Measurements from ENCODE around the gene TSPAN32.
"Not testable (repeated sequence)": the region's sequence is repeated elsewhere in the genome, so short reads cannot be mapped to it uniquely, and the experiment has no call there.

TSPAN32 gene

DNA sequence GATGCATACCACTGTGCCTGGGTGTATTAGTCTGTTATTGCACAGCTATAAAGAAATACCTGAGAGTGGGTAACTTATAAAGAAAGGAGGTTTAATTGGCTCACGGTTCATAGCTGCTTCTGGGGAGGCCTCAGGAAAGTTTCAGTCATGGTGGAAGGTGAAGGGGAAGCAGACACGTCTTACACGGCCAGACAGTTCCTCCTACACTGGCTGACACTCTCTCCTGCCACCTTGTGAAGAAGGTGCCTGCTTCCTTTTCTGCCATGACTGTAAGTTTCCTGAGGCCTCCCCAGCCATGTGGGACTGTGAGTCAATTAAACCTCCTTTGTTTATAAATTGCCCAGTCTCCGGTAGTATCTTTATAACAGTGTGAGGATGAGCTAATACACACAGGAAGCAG, 41.7 kb downstream of the TSPAN32 start:
- DNase-seq: no peak

- DNase-seq: no peak
Measured at GRCh38 chr11:2345050-2345449, 43.2 kb downstream of the TSPAN32 start.

GRCh38 chr11:2346014-2346413, 44.2 kb downstream of the TSPAN32 start:
- DNase-seq: no peak

DNA sequence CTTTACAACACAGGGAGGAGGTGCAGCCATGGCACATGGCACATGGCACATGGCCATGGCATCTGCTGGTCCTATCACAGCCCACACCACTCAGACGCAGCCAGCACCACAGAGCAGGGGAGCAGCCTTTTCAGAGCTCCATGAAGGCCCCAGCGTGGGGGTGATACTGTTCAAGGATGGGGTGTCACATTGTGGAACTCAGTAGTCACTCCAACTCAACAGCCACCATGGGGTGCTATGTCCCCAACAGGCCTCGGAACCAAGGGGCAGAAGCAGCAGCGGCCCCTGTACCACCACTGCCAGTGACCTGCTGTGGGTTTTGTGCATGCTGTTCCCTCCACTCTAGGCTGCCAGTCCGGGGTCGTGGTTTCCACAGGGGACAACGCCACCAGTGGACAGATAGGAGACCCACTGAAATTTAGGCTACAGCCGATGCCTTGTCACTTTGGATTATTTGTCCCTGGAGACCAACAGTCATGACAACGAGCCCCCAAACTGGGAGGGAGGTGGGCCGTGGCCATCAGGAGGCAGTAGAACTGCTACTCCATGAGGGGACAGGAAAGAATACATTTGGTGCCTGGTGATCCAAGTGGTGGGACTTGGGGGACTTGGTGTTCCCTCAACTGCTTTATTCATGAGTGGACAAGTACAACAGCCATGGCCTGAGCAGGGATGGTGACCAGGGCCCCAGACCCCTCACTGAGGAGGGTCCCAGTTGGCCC, 44.9 kb downstream of the TSPAN32 start:
- no peak for DNase-seq

DNA sequence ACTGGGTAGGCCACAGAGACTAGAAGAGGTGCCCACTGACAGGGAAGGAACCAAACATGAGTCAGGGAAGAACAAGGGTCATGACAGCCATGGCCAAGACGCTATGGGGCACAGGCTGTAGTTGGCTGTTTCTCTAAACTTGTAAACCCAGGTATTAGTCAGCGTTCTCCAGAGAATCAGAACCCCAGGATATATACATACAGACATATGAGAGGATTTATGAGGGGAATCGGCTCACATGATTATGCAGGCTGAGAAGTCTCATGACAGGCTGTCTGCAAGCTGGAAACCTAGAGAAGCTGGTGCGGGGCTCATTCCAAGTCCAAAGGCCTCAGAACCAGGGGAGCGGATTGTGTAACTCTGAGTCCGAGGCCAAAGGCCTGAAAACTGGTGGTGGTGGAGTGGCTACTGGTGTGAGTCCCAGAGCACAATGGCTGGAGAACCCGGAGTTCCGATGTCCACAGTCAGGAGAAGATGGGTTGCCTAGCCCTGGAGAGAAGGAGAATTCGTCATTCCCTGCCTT, 45.6 kb downstream of the TSPAN32 start:
- DNase-seq: no peak

- DNase-seq: no peak
Measured at GRCh38 chr11:2348986-2349385, 47.2 kb downstream of the TSPAN32 start.

GRCh38 chr11:2351701-2352100, 49.9 kb downstream of the TSPAN32 start:
- DNase-seq: no peak

DNA sequence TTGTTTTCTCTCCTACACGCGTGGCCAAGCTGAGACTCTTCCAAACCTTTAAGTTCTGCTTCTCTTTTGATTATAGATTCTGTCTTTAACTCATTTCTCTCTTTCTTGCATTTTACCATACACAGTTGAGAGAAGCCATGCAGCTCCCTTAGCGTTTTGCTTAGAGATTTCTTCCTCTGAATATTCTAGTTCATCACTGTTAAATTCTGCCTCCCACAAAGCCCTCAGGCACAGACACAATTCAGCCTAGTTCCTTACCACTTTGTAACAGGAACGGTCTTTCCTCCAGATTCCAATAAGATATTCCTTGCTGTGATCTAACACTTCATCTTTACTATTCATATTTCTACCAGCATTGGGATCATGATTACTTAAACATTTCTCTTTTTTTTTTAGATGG, 50.6 kb downstream of the TSPAN32 start:
- DNase-seq: no peak

DNA sequence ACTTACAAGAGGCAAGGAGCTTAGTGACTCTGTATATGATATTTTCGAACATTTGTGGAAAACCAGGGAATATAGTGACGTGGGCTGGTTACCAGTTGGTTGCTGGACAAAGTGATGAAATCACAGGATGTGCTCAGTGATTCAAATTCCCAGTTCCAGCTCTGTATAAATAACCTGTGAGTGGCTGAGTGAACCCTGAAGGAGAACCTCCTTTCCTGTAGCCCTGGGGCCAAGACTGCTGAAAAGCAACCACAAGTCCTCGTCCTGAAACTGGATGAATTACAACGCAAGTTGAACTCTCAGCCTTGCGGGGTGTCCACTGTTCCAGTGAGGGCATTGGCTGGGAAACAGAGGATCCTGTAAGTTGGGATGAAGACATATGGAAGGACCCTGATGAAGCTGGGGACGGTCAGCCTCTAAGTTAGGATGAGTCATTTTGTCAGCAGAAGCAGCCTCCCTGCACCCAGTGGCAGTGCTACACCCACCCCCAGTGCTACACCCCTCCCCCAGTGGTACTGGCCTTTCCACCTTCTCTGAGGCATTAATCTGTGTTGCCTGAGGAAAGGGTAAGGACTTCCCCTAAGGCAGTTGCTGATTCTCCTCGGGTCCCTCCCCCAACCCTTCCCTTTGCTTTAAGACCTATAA, 53.3 kb downstream of the TSPAN32 start:
- no peak for DNase-seq

DNA sequence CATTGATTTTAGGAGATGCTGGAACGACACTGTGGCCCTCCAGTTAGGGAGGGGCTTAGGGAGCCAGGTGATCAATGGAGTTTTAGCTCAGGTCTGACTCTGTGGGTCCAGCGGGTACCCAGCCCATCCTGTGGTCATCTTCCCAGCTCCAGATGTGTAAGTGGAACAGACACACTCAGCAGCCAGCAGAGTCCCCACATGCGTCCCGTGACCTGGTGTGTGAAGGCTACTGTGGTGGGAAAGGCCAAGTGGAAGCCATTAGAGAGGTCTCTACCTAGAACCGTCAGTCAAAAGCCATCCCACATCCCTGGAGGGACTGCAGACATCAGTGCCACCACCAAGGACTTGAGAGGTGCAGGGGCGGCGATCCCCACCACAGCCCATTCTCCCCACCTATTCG, 55.4 kb downstream of the TSPAN32 start:
- no peak for DNase-seq

DNA sequence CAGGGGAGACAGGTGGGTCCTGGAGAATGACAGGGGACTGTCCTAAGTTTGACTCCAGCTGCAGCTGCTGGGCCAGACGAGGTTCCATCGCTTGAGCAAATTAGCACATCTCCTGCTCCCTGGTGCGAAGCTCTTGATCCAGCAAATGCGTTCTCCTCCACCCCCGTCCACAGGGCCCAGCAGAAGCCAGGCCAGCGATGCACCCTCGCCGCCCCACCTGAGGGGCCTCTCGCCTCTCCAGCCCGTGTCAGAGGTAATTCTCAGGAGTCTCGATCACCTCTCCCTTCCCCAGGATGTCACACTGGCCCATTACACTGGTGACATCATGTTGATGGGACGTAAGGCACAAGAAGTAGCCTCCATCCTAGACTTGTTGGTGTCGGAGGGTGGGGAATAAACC, 55.8 kb downstream of the TSPAN32 start:
- DNase-seq: not testable (repeated sequence)

- DNase-seq: no peak
Measured at GRCh38 chr11:2358754-2359442, 57.1 kb downstream of the TSPAN32 start.

- DNase-seq: no peak
Measured at GRCh38 chr11:2359557-2359956, 57.7 kb downstream of the TSPAN32 start.

DNA sequence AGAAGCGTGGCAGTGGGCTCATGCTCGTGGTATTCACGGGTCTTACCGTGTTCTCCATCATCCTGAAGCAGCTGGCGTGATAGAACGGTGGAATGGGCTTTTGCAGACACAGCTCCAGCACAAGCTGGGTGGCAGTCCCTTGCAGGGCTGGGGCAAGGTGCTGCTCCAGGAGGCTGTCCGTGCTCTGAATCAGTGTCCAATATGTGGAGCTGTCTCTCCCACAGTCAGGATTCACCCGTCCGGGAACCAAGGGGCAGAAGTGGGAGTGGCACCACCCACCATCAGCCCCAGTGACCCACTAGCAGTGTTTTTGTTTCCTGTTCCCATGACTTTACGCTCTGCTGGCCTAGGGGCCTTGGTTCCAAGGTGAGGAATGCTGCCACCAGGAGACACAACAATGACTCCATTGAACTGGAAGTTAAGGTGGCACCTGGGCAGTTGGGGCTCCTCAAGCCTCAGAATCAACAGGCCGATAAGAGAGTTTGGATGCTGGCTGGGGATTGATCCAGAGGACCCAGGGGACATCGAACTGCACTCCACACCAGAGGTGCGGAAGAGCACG, 58.3 kb downstream of the TSPAN32 start:
- no peak for DNase-seq

DNA sequence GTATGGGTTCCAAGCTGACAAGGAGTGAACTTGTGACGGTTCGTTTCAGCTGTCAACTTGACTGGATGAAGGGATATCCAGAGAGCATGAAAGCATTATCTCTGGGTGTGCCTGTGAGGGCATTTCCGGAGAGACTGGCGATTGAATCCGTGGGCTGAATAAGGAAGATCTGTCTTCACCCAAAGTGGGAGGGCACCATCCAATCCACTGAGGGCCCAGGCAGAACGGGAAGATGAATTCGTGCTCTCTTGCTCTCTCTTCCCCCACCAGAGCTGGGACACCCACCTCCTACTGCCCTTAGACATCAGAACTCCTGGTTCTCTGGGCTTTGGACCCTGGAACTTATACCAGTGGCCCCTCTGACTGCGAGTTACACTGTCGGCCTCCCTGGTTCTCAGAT, 59.8 kb downstream of the TSPAN32 start:
- no peak for DNase-seq

- no peak for DNase-seq
Measured at GRCh38 chr11:2362414-2362813, 60.6 kb downstream of the TSPAN32 start.

DNA sequence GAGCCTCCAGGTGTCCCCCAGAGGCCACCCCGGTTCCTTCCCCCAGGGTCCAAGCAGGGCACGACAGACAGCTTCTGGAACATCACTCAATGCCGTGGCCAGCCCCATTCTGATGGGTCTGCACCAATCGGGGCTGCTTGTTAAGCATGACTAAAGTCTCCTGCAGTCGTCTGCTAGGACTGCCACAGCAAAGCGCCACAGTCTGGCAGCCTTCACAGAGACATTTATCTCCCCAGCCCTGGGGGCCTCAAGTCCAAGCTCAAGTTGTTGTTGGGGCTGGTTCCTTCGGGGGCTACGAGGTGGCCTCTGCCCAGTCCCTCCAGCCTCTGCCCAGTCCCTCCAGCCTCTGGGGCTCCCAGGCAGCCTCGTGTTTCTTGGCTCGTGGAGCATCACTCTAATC, 61.3 kb downstream of the TSPAN32 start:
- no peak for DNase-seq

- no peak for DNase-seq
Measured at GRCh38 chr11:2363577-2364370, 62.0 kb downstream of the TSPAN32 start.

DNA sequence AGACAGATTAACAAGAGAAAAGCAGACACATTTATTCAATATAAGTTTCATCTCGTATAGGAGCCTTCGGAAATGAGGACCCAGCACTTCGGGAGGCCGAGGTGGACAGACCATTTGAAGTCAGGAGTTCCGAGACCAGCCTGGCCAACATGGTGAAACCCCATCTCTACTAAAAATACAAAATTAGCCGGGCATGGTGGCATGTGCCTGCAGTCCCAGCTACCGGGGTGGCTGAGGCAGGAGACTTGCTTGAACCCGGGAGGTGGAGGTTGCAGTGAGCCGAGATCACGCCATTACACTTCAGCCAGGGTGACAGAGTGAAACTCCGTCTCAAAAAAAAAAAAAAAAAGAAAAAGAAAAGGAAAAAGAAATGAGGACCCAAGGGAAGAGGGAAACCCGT, 62.6 kb downstream of the TSPAN32 start:
- DNase-seq: not testable (repeated sequence)

DNA sequence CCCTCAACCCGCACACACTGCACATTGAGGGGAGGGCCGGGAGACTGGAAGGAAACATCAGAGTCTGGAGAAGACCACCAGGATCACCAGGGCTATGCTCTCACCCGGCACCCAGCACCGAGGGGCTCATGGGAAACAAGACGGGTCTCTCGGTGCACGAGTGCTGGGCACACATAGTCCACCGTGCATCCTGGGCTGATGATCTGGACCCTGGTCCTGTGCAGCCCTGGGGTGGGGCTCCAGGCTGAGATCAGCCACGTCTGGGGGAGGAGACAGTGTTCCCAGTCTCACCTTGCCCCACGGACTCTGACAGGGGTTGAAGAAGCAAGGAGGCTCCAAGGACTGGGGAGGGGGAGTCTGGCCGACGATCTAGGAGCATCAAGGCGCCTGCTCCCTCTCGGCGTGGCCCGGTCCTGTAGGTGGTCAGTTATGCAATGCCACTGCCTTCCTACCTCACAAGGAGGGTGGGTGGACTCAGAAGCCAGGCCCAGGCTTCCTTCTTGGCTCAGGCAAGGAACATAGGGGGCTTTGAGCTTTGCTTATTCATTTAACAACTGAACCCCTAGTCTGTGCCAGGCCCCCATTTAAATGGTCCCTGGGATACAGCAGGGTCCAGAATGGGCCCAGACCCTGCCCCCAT, 63.9 kb downstream of the TSPAN32 start:
- no peak for DNase-seq

DNA sequence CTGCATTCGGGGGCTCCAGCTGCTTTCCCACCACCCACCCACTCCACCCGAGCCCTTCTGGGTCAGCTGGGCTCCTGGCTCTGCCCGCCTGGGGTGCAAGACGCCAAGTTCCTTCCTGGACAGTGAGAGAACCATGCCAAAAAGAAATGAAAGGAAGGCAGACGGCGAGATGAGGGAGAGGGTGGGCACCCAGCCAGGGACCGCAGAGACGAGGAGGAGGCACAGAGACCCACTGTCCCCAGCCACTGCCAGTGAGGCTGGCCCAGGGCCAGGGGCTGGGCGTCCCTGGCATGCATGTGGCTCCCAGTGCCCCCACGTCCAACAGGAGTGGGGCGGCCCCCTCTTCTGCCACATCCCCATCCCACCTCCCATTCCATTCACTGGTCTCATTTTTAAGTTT, 64.5 kb downstream of the TSPAN32 start:
- peak; percentile 45 for DNase-seq

DNA sequence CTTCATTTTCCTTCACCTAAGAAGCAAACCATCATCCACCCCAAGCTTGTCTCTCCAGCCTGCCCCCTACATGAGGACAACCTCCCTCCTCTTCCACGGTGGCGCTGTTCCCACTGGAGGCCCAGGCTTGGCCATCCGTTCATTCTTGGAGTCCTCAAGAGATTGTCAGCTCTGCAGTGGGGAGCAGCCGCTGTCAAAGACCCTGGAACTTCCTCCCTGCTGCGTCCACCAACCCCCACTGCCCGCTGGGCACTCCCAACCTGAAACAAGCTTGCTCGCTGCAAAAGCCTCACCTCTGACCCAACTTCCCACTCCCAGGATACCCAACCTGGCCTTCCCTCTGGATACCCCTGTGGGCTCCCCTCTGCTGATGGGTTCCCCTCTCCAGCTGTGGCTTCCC, 64.9 kb downstream of the TSPAN32 start:
- no peak for DNase-seq
